ENCODE data around the gene ANKRD22.

ANKRD22 gene

GRCh38 chr10:88828310-88828709 is 23.3 kb downstream of the ANKRD22 start:
- no peak for DNase-seq (ENCODE audit: extremely low spot score)
- ChIA-PET POLR2A (no interaction called here), CTCF (interaction anchor here (1.3 to 20.3 kb wide), 5 partner anchors 8 to 103 kb away, joined by 3 to 471 read pairs (median 9); no protein-coding TSS in a partner anchor)
- no peak for TF ChIP-seq CTCF (IDR thresholded peaks at IDR 0.05; ENCODE audit: control extremely low read depth, extremely low read depth, low read depth, missing control alignments)

- POLR2A ChIA-PET, result no interaction called here
- CTCF ChIA-PET, result interaction anchor here (1.3 to 20.3 kb wide), 7 partner anchors 8 to 103 kb away, joined by 3 to 471 read pairs (median 4); no protein-coding TSS in a partner anchor
- TF ChIP-seq CTCF (IDR thresholded peaks at IDR 0.05; ENCODE audit: control extremely low read depth, extremely low read depth, low read depth, missing control alignments), result no peak
- no peak for DNase-seq (ENCODE audit: extremely low spot score)
These were observed 24.0 kb downstream of the ANKRD22 start for GRCh38 chr10:88827671-88828070.

- ChIA-PET CTCF (interaction anchor here (1.3 to 20.3 kb wide), 7 partner anchors 10 to 104 kb away, joined by 3 to 471 read pairs (median 4); no protein-coding TSS in a partner anchor), POLR2A (no interaction called here)
- no peak for DNase-seq (ENCODE audit: extremely low spot score)
- TF ChIP-seq CTCF (IDR thresholded peaks at IDR 0.05; ENCODE audit: control extremely low read depth, extremely low read depth, low read depth, missing control alignments), result no peak
These were observed 25.3 kb downstream of the ANKRD22 start for GRCh38 chr10:88826388-88826787.

- CTCF ChIA-PET, result interaction anchor here (1.1 to 4.9 kb wide), 4 partner anchors 11 to 93 kb away, joined by 3 to 50 read pairs (median 13); no protein-coding TSS in a partner anchor
- POLR2A ChIA-PET, result no interaction called here
- DNase-seq (ENCODE audit: extremely low spot score), result no peak
These were observed 30.8 kb downstream of the ANKRD22 start for GRCh38 chr10:88820748-88821401.

GRCh38 chr10:88819290-88819689 is 32.4 kb downstream of the ANKRD22 start:
- POLR2A ChIA-PET, result no interaction called here
- CTCF ChIA-PET, result no interaction called here

More at GRCh38 chr10:88820748-88821401, 30.8 kb downstream of the ANKRD22 start:
- no peak for TF ChIP-seq CTCF (IDR thresholded peaks at IDR 0.05; ENCODE audit: control extremely low read depth, extremely low read depth, low read depth, missing control alignments)

GRCh38 chr10:88813200-88813599 is 38.4 kb downstream of the ANKRD22 start:
- POLR2A ChIA-PET, result no interaction called here
- no peak for TF ChIP-seq CTCF (IDR thresholded peaks at IDR 0.05; ENCODE audit: control extremely low read depth, extremely low read depth, low read depth, missing control alignments)
- DNase-seq (ENCODE audit: extremely low spot score), result no peak
- CTCF ChIA-PET, result interaction anchor here (1.5 to 1.6 kb wide), 2 partner anchors 10 to 23 kb away, joined by 6 to 11 read pairs; no protein-coding TSS in a partner anchor

More at GRCh38 chr10:88819290-88819689, 32.4 kb downstream of the ANKRD22 start:
- no peak for TF ChIP-seq CTCF (IDR thresholded peaks at IDR 0.05; ENCODE audit: control extremely low read depth, extremely low read depth, low read depth, missing control alignments)
- DNase-seq (ENCODE audit: extremely low spot score), result no peak
